Brain microvascular endothelial cell (primary cell): ENCODE results near the gene TRMT13.
A peak's percentile ranks its signal among the peaks of the same experiment; 100 is the strongest.

Source experiments
- DNase-seq: peaks from one replicate; pipeline ENCODE4 v3.0.0-alpha.2; 2020
- H3K27ac ChIP-seq: fragments of 250-450 bp; sonication (Bioruptor Pico); 2 replicates; pipeline ENCODE4 v1.5.1; 2020; ENCODE audit warnings: mild to moderate bottlenecking, moderate library complexity
- H3K27me3 ChIP-seq: fragments of 250-450 bp; sonication (Bioruptor Pico); replicated peaks from 2 replicates; pipeline ENCODE4 v1.5.1; 2020; ENCODE audit warnings: mild to moderate bottlenecking
- H3K36me3 ChIP-seq: fragments of 250-450 bp; sonication (Bioruptor Pico); replicated peaks from 2 replicates; pipeline ENCODE4 v1.5.1; 2020; ENCODE audit warnings: mild to moderate bottlenecking
- H3K4me3 ChIP-seq: 2 replicates; pipeline ENCODE4 v1.5.1; 2011; ENCODE audit warnings: low read depth, mild to moderate bottlenecking, control low read depth, low read length, moderate library complexity
- in situ Hi-C: cut with HindIII; loops from 2 replicates; pipeline ENCODE4 v1.10.0; 2017; ENCODE audit warnings: low sequenced_read_pairs, low pct_ligation_motif_present
- TF ChIP-seq, protein P1 (sequence below): IDR thresholded peaks from 2 replicates; pipeline ENCODE4 v1.5.1; 2011; ENCODE audit warnings: low read depth, mild to moderate bottlenecking, moderate library complexity, low read length, control low read depth, inconsistent platforms; ENCODE audit errors: missing control alignments

The TRMT13 gene

DNA sequence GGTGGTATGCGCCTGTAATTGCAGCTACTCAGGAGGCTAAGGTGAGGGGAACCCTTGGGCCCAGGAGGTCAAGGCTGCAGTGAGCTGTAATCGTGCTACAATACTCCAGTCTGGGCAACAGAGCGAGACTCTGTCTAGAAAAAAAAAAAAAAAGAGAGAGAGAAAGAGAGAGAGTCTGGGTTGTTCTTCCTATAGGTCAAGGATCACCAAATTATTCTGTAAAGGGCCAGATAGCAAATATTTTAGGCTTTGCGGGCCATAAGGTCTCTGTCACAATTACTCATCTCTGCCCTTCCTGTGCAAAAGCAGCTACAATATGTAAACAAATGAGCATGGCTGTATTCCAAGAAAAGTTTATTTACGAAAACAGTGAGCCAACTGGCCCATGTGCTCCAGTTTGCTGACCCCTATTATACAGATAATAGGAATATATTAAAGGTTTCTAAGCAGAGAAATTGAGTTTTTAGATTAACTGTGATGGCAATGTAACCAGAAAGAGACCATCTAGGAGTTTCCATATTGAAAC is 2.3 kb upstream of the TRMT13 start:
- no peaks in the 10 kb centered on the region for H3K36me3 ChIP-seq
- in situ Hi-C loops: no loop called here
- TF ChIP-seq, protein P1, sequence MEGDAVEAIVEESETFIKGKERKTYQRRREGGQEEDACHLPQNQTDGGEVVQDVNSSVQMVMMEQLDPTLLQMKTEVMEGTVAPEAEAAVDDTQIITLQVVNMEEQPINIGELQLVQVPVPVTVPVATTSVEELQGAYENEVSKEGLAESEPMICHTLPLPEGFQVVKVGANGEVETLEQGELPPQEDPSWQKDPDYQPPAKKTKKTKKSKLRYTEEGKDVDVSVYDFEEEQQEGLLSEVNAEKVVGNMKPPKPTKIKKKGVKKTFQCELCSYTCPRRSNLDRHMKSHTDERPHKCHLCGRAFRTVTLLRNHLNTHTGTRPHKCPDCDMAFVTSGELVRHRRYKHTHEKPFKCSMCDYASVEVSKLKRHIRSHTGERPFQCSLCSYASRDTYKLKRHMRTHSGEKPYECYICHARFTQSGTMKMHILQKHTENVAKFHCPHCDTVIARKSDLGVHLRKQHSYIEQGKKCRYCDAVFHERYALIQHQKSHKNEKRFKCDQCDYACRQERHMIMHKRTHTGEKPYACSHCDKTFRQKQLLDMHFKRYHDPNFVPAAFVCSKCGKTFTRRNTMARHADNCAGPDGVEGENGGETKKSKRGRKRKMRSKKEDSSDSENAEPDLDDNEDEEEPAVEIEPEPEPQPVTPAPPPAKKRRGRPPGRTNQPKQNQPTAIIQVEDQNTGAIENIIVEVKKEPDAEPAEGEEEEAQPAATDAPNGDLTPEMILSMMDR: no peak
- H3K4me3 ChIP-seq: no peak overlapping the region
- H3K27ac ChIP-seq: no peak overlapping the region
- no peak for DNase-seq
- H3K27me3 ChIP-seq: no peaks in the 10 kb centered on the region

GRCh38 chr1:100131623-100132022 is 1.3 kb upstream of the TRMT13 start:
- Histone ChIP-seq H3K4me3 (peak overlapping the region; percentile 100), H3K27ac (no peak overlapping the region), H3K27me3 (no peaks in the 10 kb centered on the region), H3K36me3 (no peaks in the 10 kb centered on the region)
- no peak for DNase-seq
- in situ Hi-C loops: no loop called here
- TF ChIP-seq, protein P1: no peak

GRCh38 chr1:100134872-100135271 is 1.9 kb downstream of the TRMT13 start:
- DNase-seq: peak; percentile 2
- H3K27ac ChIP-seq: no peak overlapping the region
- no peak overlapping the region for H3K4me3 ChIP-seq
- H3K27me3 ChIP-seq: no peaks in the 10 kb centered on the region
- in situ Hi-C loops: no loop called here
- H3K36me3 ChIP-seq: peaks cover 10% of the 10 kb centered on the region
- TF ChIP-seq, protein P1: no peak

- no peak overlapping the region for H3K27ac ChIP-seq
- no peak overlapping the region for H3K4me3 ChIP-seq
- no peak for DNase-seq
- TF ChIP-seq, protein P1: no peak
- peaks cover 27% of the 10 kb centered on the region for H3K36me3 ChIP-seq
- H3K27me3 ChIP-seq: no peaks in the 10 kb centered on the region
- in situ Hi-C loops: no loop called here
Measured at GRCh38 chr1:100137602-100138001, 4.6 kb downstream of the TRMT13 start.

DNA sequence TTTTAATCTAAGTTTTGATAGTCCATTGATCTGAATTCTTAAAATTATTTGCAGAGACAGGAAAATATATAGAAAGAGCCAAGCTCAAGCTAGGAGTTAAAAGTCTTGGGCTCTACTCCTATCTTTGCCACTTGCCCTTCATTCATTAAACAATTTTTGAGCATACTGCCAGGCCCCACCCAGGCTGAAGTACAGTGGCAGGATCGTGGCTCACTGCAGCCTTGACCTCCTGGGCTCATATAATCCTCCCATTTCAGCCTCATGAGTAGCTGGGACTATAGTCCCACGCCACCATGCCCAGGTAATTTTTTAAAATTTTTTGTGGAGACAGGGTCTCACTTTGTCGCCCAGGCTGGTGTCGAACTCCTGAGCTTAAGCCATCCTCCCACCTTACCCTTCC is 8.2 kb downstream of the TRMT13 start:
- in situ Hi-C loops: no loop called here
- Histone ChIP-seq H3K27ac (no peak overlapping the region), H3K36me3 (peaks cover 42% of the 10 kb centered on the region), H3K4me3 (no peak overlapping the region), H3K27me3 (no peaks in the 10 kb centered on the region)
- TF ChIP-seq, protein P1: no peak
- no peak for DNase-seq

DNA sequence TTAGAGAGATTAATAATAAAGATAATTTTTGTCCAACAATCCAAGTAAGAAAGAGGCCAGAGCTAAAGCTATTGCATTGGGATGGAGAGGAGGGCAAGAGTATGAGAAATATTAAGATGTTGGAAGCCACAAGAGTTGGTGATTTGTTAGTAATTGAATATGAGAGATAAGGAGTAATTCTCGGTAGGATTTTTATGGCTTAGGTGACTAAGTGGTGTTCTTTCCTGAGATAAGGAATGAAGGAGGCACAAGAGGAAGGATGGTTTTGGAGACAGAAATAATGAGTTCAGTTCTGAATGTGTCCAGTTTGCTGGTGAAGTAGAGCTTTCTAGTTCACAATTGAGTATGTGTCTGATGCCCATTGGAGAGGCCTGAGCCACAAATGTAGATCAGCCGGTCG is 9.4 kb downstream of the TRMT13 start:
- TF ChIP-seq, protein P1: no peak
- in situ Hi-C loops: no loop called here

More for the DNA sequence above, 9.4 kb downstream of the TRMT13 start:
- H3K27me3 ChIP-seq: no peaks in the 10 kb centered on the region
- no peak overlapping the region for H3K27ac ChIP-seq
- peaks cover 44% of the 10 kb centered on the region for H3K36me3 ChIP-seq
- H3K4me3 ChIP-seq: no peak overlapping the region
- no peak for DNase-seq
